ENCODE measurements around the gene MEX3D. TPM values are rescaled to one million over a fixed set of nuclear protein-coding genes. Genes with fewer than 3 reads are reported as not detected.

Gene MEX3D
- total and polyA plus RNA-seq, 2 experiments from 2014 or later, result 6.6 to 38.7 TPM

DNA sequence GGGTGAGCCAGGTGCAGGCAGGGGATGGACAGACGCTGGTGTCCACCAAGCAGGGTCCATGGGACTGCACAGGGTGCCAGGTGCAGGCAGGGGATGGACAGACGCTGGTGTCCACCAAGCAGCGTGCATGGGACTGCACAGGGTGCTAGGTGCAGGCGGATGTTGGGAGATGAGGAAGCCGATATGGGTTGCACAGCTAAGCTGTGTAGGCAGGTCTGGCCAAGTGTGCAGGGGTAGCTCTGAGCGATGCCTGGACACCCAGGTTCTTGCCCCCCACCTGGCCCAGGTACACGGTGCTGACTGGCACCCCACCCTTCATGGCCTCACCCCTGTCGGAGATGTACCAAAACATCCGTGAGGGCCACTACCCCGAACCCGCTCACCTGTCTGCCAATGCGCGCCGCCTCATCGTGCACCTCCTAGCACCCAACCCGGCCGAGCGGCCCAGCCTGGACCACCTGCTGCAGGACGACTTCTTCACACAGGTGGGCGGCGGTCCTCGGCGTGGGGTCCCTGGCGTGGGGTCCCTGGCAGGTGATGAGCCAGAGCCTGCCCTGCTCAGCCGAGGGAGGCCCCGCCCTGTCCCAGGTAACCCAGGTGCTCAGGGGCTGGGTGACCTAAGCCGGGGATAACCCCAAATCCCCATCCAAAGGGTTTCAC is 40.3 kb downstream of the MEX3D start:
- no peaks in the 10 kb centered on the region for H3K4me1 ChIP-seq (ENCODE audit: insufficient read depth)
- H3K4me3 ChIP-seq, result no peak overlapping the region
- no peaks in the 10 kb centered on the region for H3K79me2 ChIP-seq
- 89% methylated on average over 26 of the region's 27 CpGs for WGBS (ENCODE audit: low lambda C conversion rate, missing lambda C conversion rate)
- no peak overlapping the region for H2AFZ ChIP-seq
- H3K36me3 ChIP-seq (replicated peaks; ENCODE audit: insufficient read depth, low read depth), result no peaks in the 10 kb centered on the region
- no peaks in the 10 kb centered on the region for H3K9me2 ChIP-seq (replicated peaks; ENCODE audit: insufficient read depth)
- H3K27ac ChIP-seq, result no peak overlapping the region
- peak; percentile 3 for DNase-seq (ENCODE audit: low spot score)
- peaks cover 25% of the 10 kb centered on the region for H3K27me3 ChIP-seq
- H4K20me1 ChIP-seq (ENCODE audit: insufficient read depth, poor library complexity, severe bottlenecking), result no peaks in the 10 kb centered on the region
- H3K9me3 ChIP-seq (ENCODE audit: low read depth), result no peaks in the 10 kb centered on the region
- TF ChIP-seq, protein P1, sequence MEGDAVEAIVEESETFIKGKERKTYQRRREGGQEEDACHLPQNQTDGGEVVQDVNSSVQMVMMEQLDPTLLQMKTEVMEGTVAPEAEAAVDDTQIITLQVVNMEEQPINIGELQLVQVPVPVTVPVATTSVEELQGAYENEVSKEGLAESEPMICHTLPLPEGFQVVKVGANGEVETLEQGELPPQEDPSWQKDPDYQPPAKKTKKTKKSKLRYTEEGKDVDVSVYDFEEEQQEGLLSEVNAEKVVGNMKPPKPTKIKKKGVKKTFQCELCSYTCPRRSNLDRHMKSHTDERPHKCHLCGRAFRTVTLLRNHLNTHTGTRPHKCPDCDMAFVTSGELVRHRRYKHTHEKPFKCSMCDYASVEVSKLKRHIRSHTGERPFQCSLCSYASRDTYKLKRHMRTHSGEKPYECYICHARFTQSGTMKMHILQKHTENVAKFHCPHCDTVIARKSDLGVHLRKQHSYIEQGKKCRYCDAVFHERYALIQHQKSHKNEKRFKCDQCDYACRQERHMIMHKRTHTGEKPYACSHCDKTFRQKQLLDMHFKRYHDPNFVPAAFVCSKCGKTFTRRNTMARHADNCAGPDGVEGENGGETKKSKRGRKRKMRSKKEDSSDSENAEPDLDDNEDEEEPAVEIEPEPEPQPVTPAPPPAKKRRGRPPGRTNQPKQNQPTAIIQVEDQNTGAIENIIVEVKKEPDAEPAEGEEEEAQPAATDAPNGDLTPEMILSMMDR (IDR thresholded peaks at IDR 0.05; ENCODE audit: poor library complexity), result no peak
- TF ChIP-seq EZH2phosphoT487 (IDR thresholded peaks at IDR 0.05; ENCODE audit: low read depth, severe bottlenecking, unreplicated experiment), result no peak
- TF ChIP-seq EZH2 (IDR thresholded peaks at IDR 0.05; ENCODE audit: borderline replicate concordance), result no peak
- H3K4me2 ChIP-seq, result no peak overlapping the region

DNA sequence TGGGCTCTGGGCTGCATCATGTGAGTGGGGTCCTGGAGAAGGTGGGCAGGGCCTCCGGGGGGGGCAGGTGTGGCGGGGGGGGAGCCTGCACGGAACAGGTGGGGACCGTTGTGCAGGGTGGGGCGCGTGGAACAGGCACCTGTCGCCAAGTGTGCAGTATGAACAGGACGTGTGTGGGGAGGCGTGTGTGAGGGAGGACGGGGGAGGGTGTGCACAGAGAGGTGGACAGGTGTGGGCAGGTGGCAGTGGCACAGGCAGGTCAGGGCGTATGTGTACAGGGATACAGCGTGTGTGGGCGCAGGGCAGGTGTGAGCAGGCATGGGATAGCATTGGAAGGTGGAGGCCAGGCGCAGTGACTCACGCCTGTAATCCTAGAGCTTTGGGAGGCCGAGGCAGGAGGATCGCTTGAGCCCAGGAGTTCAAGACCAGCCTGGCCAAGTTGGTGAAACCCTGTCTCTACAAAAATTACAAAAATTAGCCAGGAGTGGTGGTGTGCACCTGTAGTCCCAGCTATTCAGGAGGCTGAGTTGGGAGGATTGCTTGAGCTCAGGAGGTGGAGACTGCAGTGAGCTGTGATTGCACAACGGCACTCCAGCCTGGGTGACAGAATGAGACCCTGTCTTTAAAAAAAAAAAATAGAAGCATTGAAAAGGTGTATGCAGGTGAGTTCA is 41.0 kb downstream of the MEX3D start:
- H3K4me1 ChIP-seq (ENCODE audit: insufficient read depth), result no peaks in the 10 kb centered on the region
- H2AFZ ChIP-seq, result no peak overlapping the region
- H3K36me3 ChIP-seq (replicated peaks; ENCODE audit: insufficient read depth, low read depth), result no peaks in the 10 kb centered on the region
- H3K4me3 ChIP-seq, result no peak overlapping the region
- WGBS (ENCODE audit: low lambda C conversion rate, missing lambda C conversion rate), result 86% methylated on average over 6 of the region's 18 CpGs
- H3K27ac ChIP-seq, result no peak overlapping the region
- H3K9me3 ChIP-seq (ENCODE audit: low read depth), result no peaks in the 10 kb centered on the region
- peaks cover 28% of the 10 kb centered on the region for H3K27me3 ChIP-seq
- TF ChIP-seq EZH2phosphoT487 (IDR thresholded peaks at IDR 0.05; ENCODE audit: low read depth, severe bottlenecking, unreplicated experiment), result no peak
- TF ChIP-seq, protein P1 (IDR thresholded peaks at IDR 0.05; ENCODE audit: poor library complexity), result no peak
- TF ChIP-seq EZH2 (IDR thresholded peaks at IDR 0.05; ENCODE audit: borderline replicate concordance), result no peak
- no peaks in the 10 kb centered on the region for H4K20me1 ChIP-seq (ENCODE audit: insufficient read depth, poor library complexity, severe bottlenecking)
- H3K4me2 ChIP-seq, result no peak overlapping the region
- H3K9me2 ChIP-seq (replicated peaks; ENCODE audit: insufficient read depth), result no peaks in the 10 kb centered on the region
- no peak for DNase-seq (ENCODE audit: low spot score)
- no peaks in the 10 kb centered on the region for H3K79me2 ChIP-seq

GRCh38 chr19:1526066-1526778 is 41.9 kb downstream of the MEX3D start:
- Histone ChIP-seq H3K9me2 (replicated peaks; ENCODE audit: insufficient read depth) (no peaks in the 10 kb centered on the region), H3K27me3 (peaks cover 28% of the 10 kb centered on the region), H3K4me3 (no peak overlapping the region), H3K9me3 (ENCODE audit: low read depth) (no peaks in the 10 kb centered on the region), H2AFZ (no peak overlapping the region), H3K4me2 (no peak overlapping the region), H3K79me2 (no peaks in the 10 kb centered on the region), H3K4me1 (ENCODE audit: insufficient read depth) (no peaks in the 10 kb centered on the region), H4K20me1 (ENCODE audit: insufficient read depth, poor library complexity, severe bottlenecking) (no peaks in the 10 kb centered on the region), H3K27ac (no peak overlapping the region), H3K36me3 (replicated peaks; ENCODE audit: insufficient read depth, low read depth) (no peaks in the 10 kb centered on the region)
- DNase-seq (ENCODE audit: low spot score), result no peak
- WGBS (ENCODE audit: low lambda C conversion rate, missing lambda C conversion rate), result 86% methylated on average over 29 of the region's 33 CpGs
- no peak for TF ChIP-seq EZH2 (IDR thresholded peaks at IDR 0.05; ENCODE audit: borderline replicate concordance)
- TF ChIP-seq EZH2phosphoT487 (IDR thresholded peaks at IDR 0.05; ENCODE audit: low read depth, severe bottlenecking, unreplicated experiment), result no peak

GRCh38 chr19:1525343-1525742 is 42.8 kb downstream of the MEX3D start:
- no peaks in the 10 kb centered on the region for H3K9me2 ChIP-seq (replicated peaks; ENCODE audit: insufficient read depth)
- H3K4me3 ChIP-seq, result no peak overlapping the region
- H3K36me3 ChIP-seq (replicated peaks; ENCODE audit: insufficient read depth, low read depth), result no peaks in the 10 kb centered on the region
- no peaks in the 10 kb centered on the region for H3K9me3 ChIP-seq (ENCODE audit: low read depth)
- peaks cover 28% of the 10 kb centered on the region for H3K27me3 ChIP-seq
- no peaks in the 10 kb centered on the region for H3K79me2 ChIP-seq
- no peaks in the 10 kb centered on the region for H3K4me1 ChIP-seq (ENCODE audit: insufficient read depth)
- no peaks in the 10 kb centered on the region for H4K20me1 ChIP-seq (ENCODE audit: insufficient read depth, poor library complexity, severe bottlenecking)
- DNase-seq (ENCODE audit: low spot score), result no peak
- no peak overlapping the region for H2AFZ ChIP-seq
- TF ChIP-seq, protein P1 (IDR thresholded peaks at IDR 0.05; ENCODE audit: poor library complexity), result no peak
- TF ChIP-seq EZH2phosphoT487 (IDR thresholded peaks at IDR 0.05; ENCODE audit: low read depth, severe bottlenecking, unreplicated experiment) (no peak), EZH2 (IDR thresholded peaks at IDR 0.05; ENCODE audit: borderline replicate concordance) (no peak)
- WGBS (ENCODE audit: low lambda C conversion rate, missing lambda C conversion rate), result 72% methylated on average over 31 of the region's 31 CpGs
- H3K27ac ChIP-seq, result no peak overlapping the region
- no peak overlapping the region for H3K4me2 ChIP-seq

All from hepatocyte (in vitro differentiated cells).